GM18517 (cell line): Measurements from ENCODE around the gene CEACAM16.
"Not testable (repeated sequence)": the region's sequence is repeated elsewhere in the genome, so short reads cannot be mapped to it uniquely, and the experiment has no call there.

Experiments used
- ATAC-seq: cut with Tn5 transposase; IDR thresholded peaks from one replicate; pipeline ENCODE4 v1.9.1; 2021; ENCODE audit warnings: mild to moderate bottlenecking, moderate library complexity; ENCODE audit not compliant: unreplicated experiment

The CEACAM16 gene

GRCh38 chr19:44698492-44699201 is at the start of gene CEACAM16:
Gene CEACAM16 (plus strand): TSS chr19:44699151. CDS start chr19:44701457, 2,306 bp downstream.
- ATAC-seq = no peak

GRCh38 chr19:44649578-44650145 is 49.3 kb upstream of the CEACAM16 start:
- ATAC-seq = no peak

- no peak for ATAC-seq
Measured at GRCh38 chr19:44653343-44653742, 45.6 kb upstream of the CEACAM16 start.

- ATAC-seq = peak; percentile 65
Measured at GRCh38 chr19:44653977-44654774, 44.8 kb upstream of the CEACAM16 start.

GRCh38 chr19:44657211-44657921 is 41.6 kb upstream of the CEACAM16 start:
- ATAC-seq = no peak

- ATAC-seq = no peak
Measured at GRCh38 chr19:44658069-44658733, 40.8 kb upstream of the CEACAM16 start.

- ATAC-seq = no peak
Measured at GRCh38 chr19:44660081-44660480, 38.9 kb upstream of the CEACAM16 start.

GRCh38 chr19:44661205-44661604 is 37.7 kb upstream of the CEACAM16 start:
- ATAC-seq = no peak

- no peak for ATAC-seq
Measured at GRCh38 chr19:44661904-44662303, 37.0 kb upstream of the CEACAM16 start.

GRCh38 chr19:44662691-44663385 is 36.1 kb upstream of the CEACAM16 start:
- no peak for ATAC-seq

- ATAC-seq = no peak
Measured at GRCh38 chr19:44663996-44664395, 35.0 kb upstream of the CEACAM16 start.

GRCh38 chr19:44664976-44665375 is 34.0 kb upstream of the CEACAM16 start:
- ATAC-seq = no peak

- no peak for ATAC-seq
Measured at GRCh38 chr19:44666852-44667556, 31.9 kb upstream of the CEACAM16 start.

GRCh38 chr19:44668985-44669764 is 29.8 kb upstream of the CEACAM16 start:
- no peak for ATAC-seq

- ATAC-seq = not testable (repeated sequence)
Measured at GRCh38 chr19:44670027-44670426, 28.9 kb upstream of the CEACAM16 start.

GRCh38 chr19:44671400-44671799 is 27.6 kb upstream of the CEACAM16 start, which contains the start of gene CEACAM19:
Gene CEACAM19 (plus strand): TSS chr19:44671482. CDS start chr19:44671932, 450 bp downstream.
- no peak for ATAC-seq

GRCh38 chr19:44672226-44672625 is 26.7 kb upstream of the CEACAM16 start:
- no peak for ATAC-seq

GRCh38 chr19:44673510-44673909 is 25.4 kb upstream of the CEACAM16 start:
- ATAC-seq = no peak

- no peak for ATAC-seq
Measured at GRCh38 chr19:44675521-44675920, 23.4 kb upstream of the CEACAM16 start.
